ENCODE results near the gene CRK. TPM values are rescaled to one million over a fixed set of nuclear protein-coding genes. Genes with fewer than 3 reads are reported as not detected.

The CRK gene
- total RNA-seq, 1 donor from 2014 or later: 59.6 TPM

DNA sequence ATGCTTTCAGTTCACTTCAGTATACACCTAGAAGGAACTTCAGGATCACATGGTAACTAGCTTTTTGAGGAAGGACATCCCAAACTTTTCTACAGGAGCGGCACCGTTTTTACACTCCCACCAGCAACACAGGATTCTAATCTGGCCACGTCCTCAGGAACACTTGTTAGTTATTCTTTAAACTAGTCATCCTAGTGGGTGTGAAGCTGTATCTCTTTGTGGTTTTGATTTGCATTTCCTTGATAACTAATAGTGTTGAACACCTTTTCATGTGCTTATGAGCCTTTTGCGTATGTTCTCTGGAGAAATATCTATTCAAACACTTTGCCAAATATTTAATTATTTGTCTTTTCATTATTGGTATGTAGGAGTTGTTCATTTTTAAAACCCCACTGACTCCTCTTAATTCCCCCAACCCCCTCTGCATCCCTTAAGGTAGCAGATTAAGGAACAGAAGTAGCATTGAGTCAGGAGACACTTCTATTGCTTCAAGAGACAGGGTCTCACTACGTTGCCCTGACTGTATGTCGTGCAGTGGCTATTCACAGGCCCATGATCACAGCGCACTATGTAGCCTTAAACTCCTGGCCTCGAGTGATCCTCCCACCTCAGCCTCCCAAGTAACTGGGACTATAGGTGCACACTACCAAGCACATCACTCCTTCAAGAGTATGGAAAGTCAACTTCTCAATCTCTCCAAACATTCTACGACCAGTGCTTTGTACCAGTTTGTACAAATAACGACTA is 81.4 kb downstream of the CRK start:
- ATAC-seq (no peak), DNase-seq (ENCODE audit: low spot score) (no peak)
- intact Hi-C loops (cut with DNase I): no loop called here

DNA sequence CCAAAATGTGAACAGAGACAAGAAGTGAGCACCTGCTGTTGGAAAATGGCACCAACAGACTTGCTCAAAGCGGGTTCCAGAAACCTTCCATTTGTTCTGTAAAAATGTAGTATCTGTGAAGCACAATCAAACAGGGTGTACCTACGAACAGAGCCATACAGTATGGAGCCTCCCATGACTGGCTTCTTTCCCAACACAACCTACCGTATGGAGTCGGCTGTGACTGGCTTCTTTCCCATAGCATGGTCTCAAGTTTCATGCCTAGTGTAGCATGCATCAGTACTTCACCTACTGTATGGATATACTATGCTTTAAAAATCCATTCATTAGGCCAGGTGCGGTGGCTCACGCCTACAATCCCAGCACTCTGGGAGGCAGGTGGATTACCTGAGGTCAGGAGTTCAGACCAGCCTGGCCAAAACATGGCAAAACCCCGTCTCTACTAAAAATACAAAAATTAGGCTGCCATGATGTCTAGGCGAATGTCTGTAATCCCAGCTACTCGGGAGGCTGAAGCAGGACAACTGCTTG is 82.3 kb downstream of the CRK start:
- ATAC-seq: no peak
- intact Hi-C loops (cut with DNase I): no loop called here
- DNase-seq (ENCODE audit: low spot score): no peak

DNA sequence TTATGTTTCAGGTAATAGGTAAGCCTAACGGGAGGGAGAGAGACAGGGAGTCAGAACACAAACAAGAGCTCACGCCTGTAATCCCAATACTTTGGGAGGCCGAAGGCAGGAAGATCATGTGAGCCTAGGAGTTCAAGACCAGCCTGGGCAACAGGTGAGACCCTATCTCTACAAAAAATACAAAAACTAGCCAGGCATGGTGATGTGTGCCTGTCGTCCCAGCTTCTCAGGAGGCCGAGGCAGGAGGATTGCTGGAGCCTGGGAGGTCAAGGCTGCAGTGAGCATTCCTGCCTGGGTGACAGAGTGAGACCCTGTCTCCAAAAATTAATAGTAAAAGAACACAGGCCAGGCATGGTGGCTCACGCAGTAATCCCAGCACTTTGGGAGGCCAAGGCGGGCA is 83.4 kb downstream of the CRK start:
- DNase-seq (ENCODE audit: low spot score) (no peak), ATAC-seq (no peak)
- intact Hi-C loops (cut with DNase I): no loop called here

DNA sequence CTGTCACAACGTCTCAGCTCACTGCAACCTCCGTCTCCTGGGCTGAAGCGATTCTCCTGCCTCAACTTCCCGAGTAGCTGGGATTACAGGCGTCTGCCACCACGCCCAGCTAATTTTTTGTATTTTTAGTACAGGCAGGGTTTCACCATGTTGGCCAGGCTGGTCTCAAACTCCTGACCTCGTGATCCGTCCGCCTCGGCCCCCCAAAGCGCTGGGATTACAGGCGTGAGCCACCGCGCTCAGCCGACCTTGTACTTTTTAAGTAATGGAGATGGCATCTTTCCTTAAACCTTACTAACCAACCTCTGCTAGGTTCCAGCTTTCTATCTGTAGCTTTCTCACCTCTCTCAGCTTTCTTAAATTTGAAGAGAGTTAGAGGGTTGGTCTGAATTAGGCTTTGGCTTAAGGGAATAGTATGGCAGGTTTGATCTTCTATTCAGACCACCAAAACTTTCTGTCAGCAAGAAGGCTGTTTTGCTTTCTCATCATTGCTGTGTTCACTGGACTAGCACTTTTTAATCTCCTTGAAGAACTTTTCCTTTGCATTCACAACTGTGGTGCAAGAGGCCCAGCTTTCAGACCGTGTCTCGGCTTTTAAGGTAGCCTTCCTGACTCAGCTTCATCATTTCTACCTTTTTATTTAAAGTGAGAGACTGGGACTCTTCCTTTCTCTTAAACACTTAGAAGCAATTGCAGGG is 84.0 kb downstream of the CRK start:
- DNase-seq (ENCODE audit: low spot score) (no peak), ATAC-seq (no peak)
- intact Hi-C loops (cut with DNase I): no loop called here

Other genes starting within 250 kb of the CRK start
- gene BHLHA9, start 185.8 kb downstream of the CRK start, total RNA-seq: not detected
- gene TRARG1, start 176.6 kb downstream of the CRK start, total RNA-seq: 5.3 TPM
- gene YWHAE, start 56.0 kb downstream of the CRK start, total RNA-seq: 473 TPM
- gene MYO1C, start 36.5 kb upstream of the CRK start, total RNA-seq: 326 TPM
- gene INPP5K, start 60.4 kb upstream of the CRK start, total RNA-seq: 46.5 TPM
- gene PITPNA, start 106.6 kb upstream of the CRK start, total RNA-seq: 83.6 TPM
- 30.8 TPM for gene SLC43A2, start 172.6 kb upstream of the CRK start, total RNA-seq
- gene SCARF1, start 189.5 kb upstream of the CRK start, total RNA-seq: 25.2 TPM
- gene RILP, start 193.6 kb upstream of the CRK start, total RNA-seq: 15.4 TPM
- gene PRPF8, start 228.6 kb upstream of the CRK start, total RNA-seq: 285 TPM